ENCODE measurements around the gene KNSTRN.

Gene KNSTRN

DNA sequence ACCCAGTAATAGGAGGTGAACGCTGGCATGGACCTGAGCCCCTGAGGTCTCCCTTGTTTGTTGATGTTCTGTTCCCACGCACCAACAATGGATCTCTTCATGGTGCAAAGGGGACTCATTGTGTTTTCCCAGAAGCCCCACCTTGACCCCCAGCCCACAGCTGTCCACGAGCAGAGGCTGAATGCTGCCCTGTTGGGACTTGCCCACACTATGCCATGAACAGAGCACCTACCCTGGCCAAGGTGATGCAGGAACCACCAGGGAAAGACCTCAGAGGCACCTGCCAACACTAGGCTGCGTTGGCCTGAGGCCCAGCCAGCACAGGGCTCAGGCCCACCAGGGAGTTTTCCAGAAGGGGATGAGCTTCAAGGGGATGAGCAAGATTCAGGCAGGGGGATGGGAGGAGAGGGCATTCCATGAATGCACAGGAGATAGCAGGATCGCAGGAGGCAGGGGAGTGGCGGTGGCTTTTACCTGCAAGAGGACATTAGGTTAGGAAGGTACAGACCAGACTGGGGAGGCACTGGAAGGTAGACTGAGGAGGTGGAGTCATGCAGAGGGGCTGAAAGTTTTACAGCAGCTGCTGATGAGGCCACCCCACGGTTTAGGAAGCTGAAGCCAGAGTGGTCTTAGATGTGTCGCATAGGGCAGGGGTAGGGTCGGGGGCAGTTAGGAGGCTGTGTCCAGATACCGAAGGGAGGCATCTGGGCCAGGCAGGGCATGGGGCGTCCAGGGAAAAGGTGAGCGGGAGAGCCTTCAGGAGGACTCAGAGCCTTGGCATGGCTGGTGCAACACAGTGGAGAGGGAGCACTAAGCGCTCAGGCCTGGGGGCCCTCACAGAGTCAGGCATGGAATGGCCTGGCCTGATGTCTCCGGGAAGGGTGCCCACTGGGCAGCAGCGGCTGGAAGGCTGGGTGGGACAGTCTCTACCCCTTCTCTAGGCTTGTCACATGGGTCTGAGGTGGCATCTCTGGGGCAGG, 35.7 kb upstream of the KNSTRN start:
- TF ChIP-seq, protein P1, sequence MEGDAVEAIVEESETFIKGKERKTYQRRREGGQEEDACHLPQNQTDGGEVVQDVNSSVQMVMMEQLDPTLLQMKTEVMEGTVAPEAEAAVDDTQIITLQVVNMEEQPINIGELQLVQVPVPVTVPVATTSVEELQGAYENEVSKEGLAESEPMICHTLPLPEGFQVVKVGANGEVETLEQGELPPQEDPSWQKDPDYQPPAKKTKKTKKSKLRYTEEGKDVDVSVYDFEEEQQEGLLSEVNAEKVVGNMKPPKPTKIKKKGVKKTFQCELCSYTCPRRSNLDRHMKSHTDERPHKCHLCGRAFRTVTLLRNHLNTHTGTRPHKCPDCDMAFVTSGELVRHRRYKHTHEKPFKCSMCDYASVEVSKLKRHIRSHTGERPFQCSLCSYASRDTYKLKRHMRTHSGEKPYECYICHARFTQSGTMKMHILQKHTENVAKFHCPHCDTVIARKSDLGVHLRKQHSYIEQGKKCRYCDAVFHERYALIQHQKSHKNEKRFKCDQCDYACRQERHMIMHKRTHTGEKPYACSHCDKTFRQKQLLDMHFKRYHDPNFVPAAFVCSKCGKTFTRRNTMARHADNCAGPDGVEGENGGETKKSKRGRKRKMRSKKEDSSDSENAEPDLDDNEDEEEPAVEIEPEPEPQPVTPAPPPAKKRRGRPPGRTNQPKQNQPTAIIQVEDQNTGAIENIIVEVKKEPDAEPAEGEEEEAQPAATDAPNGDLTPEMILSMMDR (IDR thresholded peaks at IDR 0.05; ENCODE audit: insufficient read depth, low read length, poor library complexity, severe bottlenecking), result no peak
- TF ChIP-seq EZH2phosphoT487 (conservative IDR thresholded peaks at IDR 0.05; ENCODE audit: low read length), result no peak
- H3K27ac ChIP-seq (ENCODE audit: low read depth, low read length), result no peak overlapping the region

DNA sequence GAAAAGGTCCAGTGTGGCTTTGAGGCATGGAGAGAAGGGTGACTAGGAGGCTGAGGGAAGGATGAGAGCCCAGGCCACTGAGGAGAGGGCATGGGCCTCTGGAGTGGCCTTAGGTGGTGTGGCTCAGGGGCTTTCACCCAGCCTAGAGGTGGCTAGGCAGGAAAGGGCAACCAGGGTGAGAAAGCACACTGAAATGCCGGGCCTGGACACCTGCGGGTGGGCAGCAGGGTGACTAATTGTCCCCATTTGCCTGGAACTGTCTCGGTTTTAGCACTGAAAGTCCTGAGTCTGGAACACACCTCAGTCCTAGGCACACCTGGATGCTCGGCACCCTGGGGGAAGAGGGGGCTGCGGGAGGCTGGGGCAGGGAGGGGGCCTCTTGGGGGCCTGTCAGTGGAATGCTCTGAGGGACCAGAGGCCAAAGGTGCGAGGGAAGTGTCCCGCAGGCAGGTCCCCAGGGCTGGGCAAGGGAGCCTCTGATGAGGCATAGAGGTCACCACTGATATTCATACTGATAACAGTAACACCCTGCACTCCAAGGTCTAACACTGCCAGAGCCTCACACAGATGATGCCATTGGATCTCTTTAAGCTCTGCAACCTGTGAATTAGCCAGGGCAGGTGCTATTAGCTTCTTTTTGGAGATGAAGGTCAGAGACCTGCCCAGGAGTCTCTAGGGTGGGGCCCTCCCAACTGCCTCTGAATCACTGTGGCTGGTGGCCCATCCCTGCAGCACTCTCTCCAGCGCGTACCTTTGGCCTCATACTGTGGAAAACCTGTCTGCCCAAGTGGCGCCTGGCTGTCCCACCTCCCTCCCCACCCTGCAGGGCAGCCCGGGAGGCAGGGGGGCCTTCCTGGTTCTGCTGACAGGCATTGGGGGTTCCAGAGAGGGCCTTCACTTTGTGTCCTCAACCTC, 34.7 kb upstream of the KNSTRN start:
- Histone ChIP-seq H3K4me2 (ENCODE audit: low read depth, low read length, poor library complexity, severe bottlenecking) (no peak overlapping the region), H3K9me2 (replicated peaks; ENCODE audit: insufficient read depth, low read length) (no peaks in the 10 kb centered on the region), H3K4me3 (ENCODE audit: insufficient read depth, low read length, poor library complexity, severe bottlenecking) (no peak overlapping the region), H3K9me3 (ENCODE audit: insufficient read depth, low read length) (no peaks in the 10 kb centered on the region), H4K20me1 (ENCODE audit: low read depth, low read length) (no peaks in the 10 kb centered on the region), H3F3A (ENCODE audit: insufficient read depth) (no peaks in the 10 kb centered on the region), H3K27me3 (ENCODE audit: low read length) (no peaks in the 10 kb centered on the region), H3K36me3 (ENCODE audit: low read length) (no peaks in the 10 kb centered on the region), H3K27ac (ENCODE audit: low read depth, low read length) (no peak overlapping the region), H2AFZ (ENCODE audit: low read depth, low read length, severe bottlenecking) (no peak overlapping the region), H3K9ac (ENCODE audit: low read length) (no peak overlapping the region), H3K79me2 (ENCODE audit: insufficient read depth, low read length) (no peaks in the 10 kb centered on the region)
- no peak for TF ChIP-seq EZH2phosphoT487 (conservative IDR thresholded peaks at IDR 0.05; ENCODE audit: low read length)
- TF ChIP-seq, protein P1 (IDR thresholded peaks at IDR 0.05; ENCODE audit: insufficient read depth, low read length, poor library complexity, severe bottlenecking), result no peak

More for the DNA sequence above, 35.7 kb upstream of the KNSTRN start:
- Histone ChIP-seq H3K36me3 (ENCODE audit: low read length) (no peaks in the 10 kb centered on the region), H3K9ac (ENCODE audit: low read length) (no peak overlapping the region; the same call in 1 of the 2 replicates), H3K27me3 (ENCODE audit: low read length) (no peaks in the 10 kb centered on the region), H3K9me3 (ENCODE audit: insufficient read depth, low read length) (no peaks in the 10 kb centered on the region), H2AFZ (ENCODE audit: low read depth, low read length, severe bottlenecking) (no peak overlapping the region), H3K4me3 (ENCODE audit: insufficient read depth, low read length, poor library complexity, severe bottlenecking) (no peak overlapping the region), H3K9me2 (replicated peaks; ENCODE audit: insufficient read depth, low read length) (no peaks in the 10 kb centered on the region), H3K79me2 (ENCODE audit: insufficient read depth, low read length) (no peaks in the 10 kb centered on the region), H3F3A (ENCODE audit: insufficient read depth) (no peaks in the 10 kb centered on the region), H4K20me1 (ENCODE audit: low read depth, low read length) (no peaks in the 10 kb centered on the region), H3K4me2 (ENCODE audit: low read depth, low read length, poor library complexity, severe bottlenecking) (no peak overlapping the region)

DNA sequence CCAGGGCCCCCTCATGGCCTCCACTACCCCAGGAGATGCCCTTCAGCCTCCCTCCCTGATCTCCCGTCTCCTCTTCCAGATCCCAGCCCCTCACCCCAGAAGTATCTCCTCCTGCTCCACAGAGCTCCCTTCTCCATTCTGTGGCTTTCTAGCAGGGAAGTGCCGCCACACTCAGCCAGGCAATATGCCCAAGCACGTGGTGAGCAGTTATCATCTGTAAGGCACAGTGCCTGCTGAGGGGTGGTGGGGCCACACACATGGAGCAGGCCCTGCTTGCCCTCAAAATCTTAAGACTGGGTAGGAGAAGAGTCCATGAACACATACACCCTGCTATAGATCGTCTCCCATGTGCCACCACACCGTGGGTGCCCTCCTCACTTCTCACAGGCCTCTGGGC, 34.0 kb upstream of the KNSTRN start:
- Histone ChIP-seq H3K4me2 (ENCODE audit: low read depth, low read length, poor library complexity, severe bottlenecking) (no peak overlapping the region), H3F3A (ENCODE audit: insufficient read depth) (no peaks in the 10 kb centered on the region), H3K79me2 (ENCODE audit: insufficient read depth, low read length) (no peaks in the 10 kb centered on the region), H3K9ac (ENCODE audit: low read length) (no peak overlapping the region), H2AFZ (ENCODE audit: low read depth, low read length, severe bottlenecking) (no peak overlapping the region), H3K4me3 (ENCODE audit: insufficient read depth, low read length, poor library complexity, severe bottlenecking) (no peak overlapping the region), H4K20me1 (ENCODE audit: low read depth, low read length) (no peaks in the 10 kb centered on the region), H3K9me2 (replicated peaks; ENCODE audit: insufficient read depth, low read length) (no peaks in the 10 kb centered on the region), H3K9me3 (ENCODE audit: insufficient read depth, low read length) (no peaks in the 10 kb centered on the region), H3K27me3 (ENCODE audit: low read length) (no peaks in the 10 kb centered on the region), H3K36me3 (ENCODE audit: low read length) (no peaks in the 10 kb centered on the region), H3K27ac (ENCODE audit: low read depth, low read length) (no peak overlapping the region)
- TF ChIP-seq, protein P1 (IDR thresholded peaks at IDR 0.05; ENCODE audit: insufficient read depth, low read length, poor library complexity, severe bottlenecking), result no peak
- TF ChIP-seq EZH2phosphoT487 (conservative IDR thresholded peaks at IDR 0.05; ENCODE audit: low read length), result no peak
